Measurements from ENCODE around the gene DDX60. TPM values are rescaled to one million over a fixed set of nuclear protein-coding genes. Genes with fewer than 3 reads are reported as not detected.

Gene DDX60
- polyA plus RNA-seq, 1 of the 3 experiments (the other 2 are of a cell fraction) = 2.7 TPM

- ChIA-PET POLR2A (no interaction called here), CTCF (interaction anchor here (1.3 kb wide), 1 partner anchor 10 kb away, joined by 3 read pairs; no protein-coding TSS in a partner anchor)
- 94% methylated on average over 3 of the region's 3 CpGs for WGBS (ENCODE audit: low lambda C conversion rate)
- no peak for TF ChIP-seq MXI1 (IDR thresholded peaks at IDR 0.05; ENCODE audit: low read depth, low read length)
- no peak for TF ChIP-seq GATA2 (CRISPR knock-in tag; IDR thresholded peaks at IDR 0.05)
- TF ChIP-seq RXRA (IDR thresholded peaks at IDR 0.05; ENCODE audit: borderline replicate concordance, low read depth) = no peak
- TF ChIP-seq, protein P1, sequence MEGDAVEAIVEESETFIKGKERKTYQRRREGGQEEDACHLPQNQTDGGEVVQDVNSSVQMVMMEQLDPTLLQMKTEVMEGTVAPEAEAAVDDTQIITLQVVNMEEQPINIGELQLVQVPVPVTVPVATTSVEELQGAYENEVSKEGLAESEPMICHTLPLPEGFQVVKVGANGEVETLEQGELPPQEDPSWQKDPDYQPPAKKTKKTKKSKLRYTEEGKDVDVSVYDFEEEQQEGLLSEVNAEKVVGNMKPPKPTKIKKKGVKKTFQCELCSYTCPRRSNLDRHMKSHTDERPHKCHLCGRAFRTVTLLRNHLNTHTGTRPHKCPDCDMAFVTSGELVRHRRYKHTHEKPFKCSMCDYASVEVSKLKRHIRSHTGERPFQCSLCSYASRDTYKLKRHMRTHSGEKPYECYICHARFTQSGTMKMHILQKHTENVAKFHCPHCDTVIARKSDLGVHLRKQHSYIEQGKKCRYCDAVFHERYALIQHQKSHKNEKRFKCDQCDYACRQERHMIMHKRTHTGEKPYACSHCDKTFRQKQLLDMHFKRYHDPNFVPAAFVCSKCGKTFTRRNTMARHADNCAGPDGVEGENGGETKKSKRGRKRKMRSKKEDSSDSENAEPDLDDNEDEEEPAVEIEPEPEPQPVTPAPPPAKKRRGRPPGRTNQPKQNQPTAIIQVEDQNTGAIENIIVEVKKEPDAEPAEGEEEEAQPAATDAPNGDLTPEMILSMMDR (IDR thresholded peaks at IDR 0.05) = no peak
- no peak for TF ChIP-seq USF1 (IDR thresholded peaks at IDR 0.05; ENCODE audit: borderline replicate concordance, low read depth)
- no peak for TF ChIP-seq REST (IDR thresholded peaks at IDR 0.05; ENCODE audit: low read depth, low read length)
- no peak for TF ChIP-seq FOXJ3 (CRISPR knock-in tag; IDR thresholded peaks at IDR 0.05)
- no peak for TF ChIP-seq SIN3A (IDR thresholded peaks at IDR 0.05; ENCODE audit: borderline replicate concordance, low read depth, low read length)
- TF ChIP-seq PBX3 (IDR thresholded peaks at IDR 0.05) = no peak
- TF ChIP-seq TCF12 (IDR thresholded peaks at IDR 0.05) = no peak
- no peak for TF ChIP-seq RAD21 (IDR thresholded peaks at IDR 0.05; ENCODE audit: low read length)
- TF ChIP-seq RFX5 (IDR thresholded peaks at IDR 0.05; ENCODE audit: low read length) = no peak
- no peak for TF ChIP-seq SMC3 (IDR thresholded peaks at IDR 0.05; ENCODE audit: low read depth, low read length)
- TF ChIP-seq YY1 (IDR thresholded peaks at IDR 0.05; ENCODE audit: low read depth) = no peak
- TF ChIP-seq MEF2A (IDR thresholded peaks at IDR 0.05; ENCODE audit: borderline replicate concordance, low read depth) = no peak
- TF ChIP-seq, protein P2, sequence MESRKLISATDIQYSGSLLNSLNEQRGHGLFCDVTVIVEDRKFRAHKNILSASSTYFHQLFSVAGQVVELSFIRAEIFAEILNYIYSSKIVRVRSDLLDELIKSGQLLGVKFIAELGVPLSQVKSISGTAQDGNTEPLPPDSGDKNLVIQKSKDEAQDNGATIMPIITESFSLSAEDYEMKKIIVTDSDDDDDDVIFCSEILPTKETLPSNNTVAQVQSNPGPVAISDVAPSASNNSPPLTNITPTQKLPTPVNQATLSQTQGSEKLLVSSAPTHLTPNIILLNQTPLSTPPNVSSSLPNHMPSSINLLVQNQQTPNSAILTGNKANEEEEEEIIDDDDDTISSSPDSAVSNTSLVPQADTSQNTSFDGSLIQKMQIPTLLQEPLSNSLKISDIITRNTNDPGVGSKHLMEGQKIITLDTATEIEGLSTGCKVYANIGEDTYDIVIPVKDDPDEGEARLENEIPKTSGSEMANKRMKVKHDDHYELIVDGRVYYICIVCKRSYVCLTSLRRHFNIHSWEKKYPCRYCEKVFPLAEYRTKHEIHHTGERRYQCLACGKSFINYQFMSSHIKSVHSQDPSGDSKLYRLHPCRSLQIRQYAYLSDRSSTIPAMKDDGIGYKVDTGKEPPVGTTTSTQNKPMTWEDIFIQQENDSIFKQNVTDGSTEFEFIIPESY (IDR thresholded peaks at IDR 0.05; ENCODE audit: borderline replicate concordance, low read depth) = no peak
- TF ChIP-seq EP300 (IDR thresholded peaks at IDR 0.05; ENCODE audit: borderline replicate concordance in 1 of 2, low read depth in 1 of 2, low read length in 1 of 2) = no peak
- H3F3A ChIP-seq (replicated peaks; ENCODE audit: insufficient read depth) = no peaks in the 10 kb centered on the region
- H3K9me3 ChIP-seq = peaks cover 6% of the 10 kb centered on the region; the same call in 1 of the 2 replicates
- no peaks in the 10 kb centered on the region for H3K36me3 ChIP-seq (replicated peaks in 1 of 2; ENCODE audit: control insufficient read depth in 1 of 2, insufficient read depth in 2 of 2, low read length in 1 of 2)
- no peaks in the 10 kb centered on the region for H3K79me2 ChIP-seq (ENCODE audit: insufficient read depth)
- H3K4me2 ChIP-seq = no peak overlapping the region
- no peaks in the 10 kb centered on the region for H3K4me1 ChIP-seq (ENCODE audit: control insufficient read depth in 1 of 2, insufficient read depth in 2 of 2, low read depth in 1 of 2, low read length in 1 of 2)
- DNase-seq = no peak
- H3K9me2 ChIP-seq = no peaks in the 10 kb centered on the region
- no peak overlapping the region for H3K27ac ChIP-seq (ENCODE audit: low read depth in 2 of 2, low read length in 1 of 2)
- H4K20me1 ChIP-seq (ENCODE audit: insufficient read depth) = no peaks in the 10 kb centered on the region
- no peak overlapping the region for H2AFZ ChIP-seq (ENCODE audit: low read depth)
- no peak overlapping the region for H3K9ac ChIP-seq
- no peaks in the 10 kb centered on the region for H3K27me3 ChIP-seq (ENCODE audit: insufficient read depth)
- H3K4me3 ChIP-seq (ENCODE audit: low read depth in 2 of 2, low read length in 1 of 2) = no peak overlapping the region
Measured at GRCh38 chr4:168208957-168209614, 109.5 kb downstream of the DDX60 start.
